HEK293T (cell line): ENCODE results near the gene DDX41.

Source experiments
- CTCF ChIA-PET: fragments of 350-600 bp; formaldehyde crosslinking; extraction: SDS; loops from one replicate; lab custom pipeline; 2021; ENCODE audit warnings: antibody characterized with exemption, inconsistent platforms; lab: Yijun Ruan, JAX
- POLR2A ChIA-PET: fragments of 350-600 bp; formaldehyde crosslinking; extraction: SDS; loops from one replicate; lab custom pipeline; 2020; ENCODE audit warnings: antibody characterized with exemption, inconsistent platforms; lab: Yijun Ruan, JAX
- DNase-seq: peaks from one replicate; pipeline ENCODE4 v3.0.0; 2012; ENCODE audit warnings: mixed read lengths; ENCODE audit errors: extremely low spot score
- ARNT ChIP-seq: fragments of 450-650 bp; IDR thresholded peaks from 2 replicates; pipeline ENCODE4 v1.6.1; 2017; ENCODE audit warnings: mild to moderate bottlenecking
- BHLHE40 ChIP-seq: fragments of 450-650 bp; IDR thresholded peaks from 2 replicates; pipeline ENCODE4 v1.6.1; 2016; ENCODE audit warnings: mild to moderate bottlenecking, moderate library complexity, borderline replicate concordance
- CTBP1 ChIP-seq: fragments of 450-650 bp; IDR thresholded peaks from 2 replicates; pipeline ENCODE4 v1.6.1; 2016; ENCODE audit warnings: borderline replicate concordance
- ELF4 ChIP-seq: fragments of 450-650 bp; IDR thresholded peaks from 2 replicates; pipeline ENCODE4 v1.6.1; 2017; ENCODE audit warnings: antibody characterized with exemption
- FOXA1 ChIP-seq: fragments of 450-650 bp; IDR thresholded peaks from 2 replicates; pipeline ENCODE4 v1.6.1; 2016; ENCODE audit warnings: mild to moderate bottlenecking
- FOXK2 ChIP-seq: fragments of 450-650 bp; IDR thresholded peaks from 2 replicates; pipeline ENCODE4 v1.6.1; 2016; ENCODE audit warnings: mild to moderate bottlenecking
- FOXM1 ChIP-seq: fragments of 450-650 bp; IDR thresholded peaks from 2 replicates; pipeline ENCODE4 v1.6.1; 2017; ENCODE audit warnings: mild to moderate bottlenecking, borderline replicate concordance
- HDGF ChIP-seq: fragments of 450-650 bp; IDR thresholded peaks from 2 replicates; pipeline ENCODE4 v1.6.1; 2017; ENCODE audit warnings: antibody characterized with exemption, borderline replicate concordance
- L3MBTL2 ChIP-seq: fragments of 450-650 bp; conservative IDR thresholded peaks from 2 replicates; pipeline ENCODE4 v1.6.1; 2016; ENCODE audit warnings: mild to moderate bottlenecking
- LEF1 ChIP-seq: fragments of 450-650 bp; IDR thresholded peaks from 2 replicates; pipeline ENCODE4 v1.6.1; 2017; ENCODE audit warnings: mild to moderate bottlenecking, borderline replicate concordance
- NFRKB ChIP-seq: fragments of 450-650 bp; IDR thresholded peaks from 2 replicates; pipeline ENCODE4 v1.6.1; 2016; ENCODE audit warnings: mild to moderate bottlenecking, moderate library complexity
- PKNOX1 ChIP-seq: fragments of 450-650 bp; IDR thresholded peaks from 2 replicates; pipeline ENCODE4 v1.6.1; 2016
- SP1 ChIP-seq: fragments of 450-650 bp; IDR thresholded peaks from 2 replicates; pipeline ENCODE4 v1.6.1; 2017
- SUZ12 ChIP-seq: fragments of 450-650 bp; IDR thresholded peaks from 2 replicates; pipeline ENCODE4 v1.6.1; 2016; ENCODE audit warnings: mild to moderate bottlenecking
- TARDBP ChIP-seq: fragments of 450-650 bp; IDR thresholded peaks from 2 replicates; pipeline ENCODE4 v1.6.1; 2016
- ZNF384 ChIP-seq: fragments of 450-650 bp; IDR thresholded peaks from 2 replicates; pipeline ENCODE4 v1.6.1; 2016

Gene DDX41

DNA sequence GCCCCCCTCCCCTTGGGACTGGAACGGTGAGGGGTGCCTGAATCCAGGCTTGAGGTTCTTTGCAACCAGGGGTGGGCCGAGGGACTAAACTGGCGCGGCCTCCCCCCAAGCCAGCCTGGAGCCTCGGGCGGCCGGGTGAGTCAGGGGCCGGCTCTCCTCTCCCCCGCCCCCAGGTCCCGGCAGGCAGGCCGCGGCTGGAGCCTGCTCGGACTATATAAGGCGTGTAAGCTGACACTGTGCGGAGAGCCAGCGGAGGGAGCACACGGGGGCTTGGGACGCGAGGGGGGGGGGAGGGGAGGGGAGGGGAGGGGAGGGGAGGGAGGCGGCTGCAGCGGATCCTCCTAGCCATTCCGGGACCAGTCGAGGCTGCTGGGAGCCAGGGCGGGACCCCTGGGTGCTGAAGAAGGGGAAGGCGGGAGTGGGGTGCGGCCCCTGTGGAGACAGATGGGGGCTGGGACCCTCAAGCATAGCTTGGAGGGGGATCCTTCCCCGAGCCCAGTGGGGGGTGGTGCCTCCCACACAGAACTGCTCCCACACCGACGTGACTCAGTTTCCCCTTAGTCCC lies 20.0 kb downstream of the DDX41 start:
- CTCF ChIA-PET: interaction anchor here (0.6 to 3.8 kb wide), 4 partner anchors 11 to 42 kb away, joined by 4 to 23 read pairs (median 6); no protein-coding TSS in a partner anchor
- DNase-seq: peak; percentile 91
- POLR2A ChIA-PET: interaction anchor here (0.6 to 3.7 kb wide), 15 partner anchors 14 to 184 kb away, joined by 3 to 21 read pairs (median 3); partner anchors contain the start of genes DDX41, GRK6 and TMED9
- TF ChIP-seq HDGF (peak; percentile 75; the same call in 1 of the 2 replicates), BHLHE40 (no peak)

DNA sequence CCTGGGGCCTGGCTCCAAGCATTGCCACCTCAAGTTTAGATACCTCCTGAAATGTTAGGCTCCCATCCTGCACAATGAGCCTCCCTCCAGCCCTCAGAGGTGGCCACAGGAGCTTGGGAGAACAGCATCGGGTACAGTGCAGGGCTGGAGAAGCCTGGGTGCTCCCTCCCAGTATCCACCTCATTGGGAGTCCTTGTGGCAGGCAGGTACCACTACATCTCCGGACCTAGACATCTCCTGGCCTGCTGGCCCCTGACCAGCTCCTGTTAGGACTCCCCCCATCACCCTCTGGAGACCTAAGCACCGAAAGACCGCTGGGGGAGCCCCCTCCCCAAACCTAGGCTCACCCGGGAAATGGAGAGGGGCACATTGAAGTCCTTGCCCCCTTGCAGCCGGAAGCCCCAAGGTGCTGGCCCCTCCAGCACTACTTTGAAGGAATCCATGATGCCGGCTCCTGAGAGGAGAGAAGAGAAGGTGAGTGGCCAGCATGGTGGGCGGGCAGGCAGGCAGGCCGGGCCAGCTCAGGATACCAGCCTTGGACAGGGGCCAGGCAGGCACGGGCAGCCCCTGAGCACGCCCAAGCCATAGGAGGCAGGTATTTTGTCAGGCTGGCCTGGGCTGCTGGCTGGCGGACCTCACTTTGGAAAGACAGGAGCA lies 20.6 kb downstream of the DDX41 start:
- DNase-seq: peak; percentile 60
- no peak for TF ChIP-seq FOXA1
- TF ChIP-seq L3MBTL2: no peak
- TF ChIP-seq ARNT: no peak
- TF ChIP-seq LEF1: no peak
- peak; percentile 20; the same call in 1 of the 2 replicates for TF ChIP-seq HDGF
- TF ChIP-seq FOXK2: no peak
- ChIA-PET CTCF (interaction anchor here (1.4 to 3.8 kb wide), 5 partner anchors 24 to 110 kb away, joined by 3 to 23 read pairs (median 6); no protein-coding TSS in a partner anchor), POLR2A (interaction anchor here (0.8 to 3.7 kb wide), 11 partner anchors 11 to 184 kb away, joined by 3 to 21 read pairs (median 4); partner anchors contain the start of genes DBN1, DDX41 and GRK6)

DNA sequence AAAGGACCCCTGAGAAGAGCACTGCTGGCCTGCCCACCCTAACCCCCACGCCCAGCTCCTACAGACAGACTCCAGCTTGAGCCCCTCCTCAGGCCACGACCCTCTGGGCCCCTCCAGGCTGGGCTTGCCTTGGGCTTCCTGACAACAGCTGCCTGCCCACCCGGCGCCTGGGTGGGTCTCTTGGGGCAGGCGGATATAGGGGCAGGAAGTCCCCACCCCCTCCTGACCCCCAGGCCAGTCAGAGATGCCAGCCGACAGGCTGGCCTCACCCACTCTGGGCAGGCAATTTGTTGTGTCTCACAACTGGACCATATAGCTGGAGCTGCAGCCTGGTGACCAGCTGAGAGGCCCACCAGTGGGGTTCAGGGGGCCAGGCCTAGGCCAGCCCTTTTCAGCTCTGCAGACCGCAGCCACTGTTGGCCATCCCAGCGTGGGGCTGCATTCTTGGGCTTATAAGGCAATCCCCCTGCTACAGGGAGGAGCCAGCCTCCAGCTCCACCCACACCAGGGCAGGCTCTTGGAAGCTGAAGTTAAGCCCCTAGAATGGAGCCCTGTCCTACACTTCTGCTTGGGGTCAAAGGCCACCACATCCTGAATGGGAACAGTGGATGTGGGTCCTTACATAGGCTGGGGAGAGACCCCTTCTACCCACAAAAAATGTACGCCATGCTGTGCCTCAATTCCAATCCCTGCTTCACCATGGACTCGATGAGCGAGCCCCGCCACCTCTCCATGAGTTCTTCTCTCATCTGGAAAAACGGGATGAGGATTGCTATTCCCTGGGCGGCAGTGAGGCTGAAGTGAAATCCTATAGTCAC lies 21.3 kb downstream of the DDX41 start:
- CTCF ChIA-PET: interaction anchor here (0.5 to 3.8 kb wide), 8 partner anchors 23 to 382 kb away, joined by 3 to 23 read pairs (median 4); no protein-coding TSS in a partner anchor
- no peak for TF ChIP-seq NFRKB
- TF ChIP-seq CTBP1: no peak
- TF ChIP-seq HDGF: 0 out of 2 replicates have a peak, but pooled peaks have one; percentile 67
- no peak for TF ChIP-seq LEF1
- TF ChIP-seq TARDBP: no peak
- no peak for TF ChIP-seq FOXM1
- POLR2A ChIA-PET: interaction anchor here (0.6 to 3.7 kb wide), 9 partner anchors 10 to 249 kb away, joined by 3 to 21 read pairs (median 4); partner anchors contain the start of genes DBN1, DDX41 and GRK6
- DNase-seq: peak; percentile 57

DNA sequence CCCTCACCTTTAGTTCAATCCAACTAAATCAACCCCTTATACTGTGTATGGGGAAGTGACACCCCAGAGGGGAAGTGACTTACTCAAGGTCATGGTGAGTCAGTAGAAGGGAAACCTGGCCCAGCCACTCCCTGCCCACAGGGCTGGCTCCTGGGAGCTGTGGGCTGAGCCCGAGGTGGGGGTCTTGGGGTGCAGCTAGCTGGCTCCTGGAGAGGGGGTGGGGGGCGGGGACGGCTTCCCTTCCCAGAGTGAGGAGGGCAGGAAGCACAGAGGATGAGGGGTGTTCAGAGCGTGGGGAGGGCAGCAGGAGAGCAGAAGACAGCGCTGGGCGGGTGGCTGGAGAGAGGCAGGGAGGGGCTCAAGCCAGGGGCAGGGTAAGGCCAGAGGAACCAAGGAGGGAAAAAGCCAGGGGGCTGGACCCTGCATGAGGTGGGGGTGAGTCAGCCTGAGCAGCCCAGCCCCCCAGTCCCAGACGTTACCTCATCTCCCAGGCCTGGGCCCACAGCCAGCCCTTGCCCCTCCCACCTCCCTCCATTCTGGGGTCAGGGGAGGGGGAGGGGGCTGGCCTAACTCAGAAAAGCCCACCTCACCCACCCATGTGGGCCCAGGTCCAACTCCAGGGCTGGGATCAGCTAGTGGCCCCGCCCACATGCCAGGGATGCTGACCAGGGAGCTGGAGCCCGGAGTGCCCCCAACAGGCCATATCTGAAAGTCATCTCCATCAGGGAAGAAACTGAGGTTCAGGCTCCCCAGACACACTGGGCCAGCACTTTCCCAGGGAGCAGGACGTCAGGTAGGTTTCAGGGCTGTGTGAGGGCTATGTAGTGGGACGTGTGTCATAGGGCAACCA lies 22.2 kb downstream of the DDX41 start:
- TF ChIP-seq PKNOX1: no peak
- TF ChIP-seq LEF1: no peak
- TF ChIP-seq NFRKB: no peak
- TF ChIP-seq ELF4: no peak
- no peak for DNase-seq
- POLR2A ChIA-PET: interaction anchor here (0.9 to 3.7 kb wide), 7 partner anchors 9 to 105 kb away, joined by 3 to 21 read pairs (median 4); partner anchors contain the start of genes B4GALT7, DDX41 and GRK6
- CTCF ChIA-PET: interaction anchor here (0.5 to 3.8 kb wide), 10 partner anchors 22 to 441 kb away, joined by 3 to 23 read pairs (median 4); no protein-coding TSS in a partner anchor

DNA sequence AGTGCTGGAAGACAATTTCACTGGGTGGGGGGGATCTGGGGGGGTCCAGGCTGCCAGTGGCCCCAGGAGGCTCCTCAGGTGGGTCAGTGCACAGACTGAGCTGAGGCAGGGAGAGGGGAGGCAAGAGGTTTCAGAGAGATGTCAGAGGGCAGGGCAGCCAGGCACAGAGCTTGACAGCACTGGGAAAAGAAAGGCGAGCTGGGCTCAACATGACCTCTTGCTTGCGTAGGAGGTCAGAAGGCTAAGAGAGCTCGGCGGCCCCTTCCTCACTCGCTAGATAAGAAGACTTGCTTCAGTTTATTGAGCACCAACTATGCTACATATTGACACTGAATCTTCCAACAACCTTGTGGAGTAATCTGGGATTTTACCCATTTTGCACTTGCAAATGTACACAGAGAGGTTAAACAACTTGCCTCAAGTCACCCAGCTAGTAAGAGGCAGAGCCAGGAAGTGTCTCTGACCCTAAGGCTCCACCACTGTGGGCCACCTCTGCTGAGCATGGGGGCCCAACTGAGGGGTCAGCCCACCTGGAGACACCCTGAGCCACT lies 22.9 kb downstream of the DDX41 start:
- ChIA-PET CTCF (interaction anchor here (0.6 to 1.4 kb wide), 4 partner anchors 36 to 123 kb away, joined by 3 to 5 read pairs (median 4); no protein-coding TSS in a partner anchor), POLR2A (interaction anchor here (0.9 to 2.2 kb wide), 4 partner anchors 15 to 106 kb away, joined by 3 to 9 read pairs (median 3); partner anchors contain the start of gene B4GALT7)
- TF ChIP-seq HDGF: no peak
- TF ChIP-seq SUZ12: no peak
- TF ChIP-seq FOXA1: no peak
- no peak for TF ChIP-seq ZNF384
- no peak for TF ChIP-seq BHLHE40
- no peak for DNase-seq

GRCh38 chr5:177492841-177493240 lies 23.9 kb downstream of the DDX41 start:
- POLR2A ChIA-PET: interaction anchor here (0.8 to 2.2 kb wide), 5 partner anchors 9 to 25 kb away, joined by 3 to 9 read pairs (median 3); partner anchors contain the start of gene DDX41
- CTCF ChIA-PET: interaction anchor here (0.6 to 1.4 kb wide), 6 partner anchors 8 to 663 kb away, joined by 3 to 6 read pairs (median 4); no protein-coding TSS in a partner anchor
- TF ChIP-seq HDGF: no peak
- TF ChIP-seq L3MBTL2: no peak
- TF ChIP-seq BHLHE40: no peak
- no peak for TF ChIP-seq LEF1
- TF ChIP-seq SUZ12: no peak
- TF ChIP-seq ELF4: no peak
- TF ChIP-seq TARDBP: no peak
- no peak for TF ChIP-seq SP1
- TF ChIP-seq FOXK2: no peak
- TF ChIP-seq ARNT: no peak
- TF ChIP-seq ZNF384: no peak
- TF ChIP-seq FOXA1: no peak
- no peak for TF ChIP-seq CTBP1
- no peak for TF ChIP-seq PKNOX1
- TF ChIP-seq FOXM1: no peak
- no peak for TF ChIP-seq NFRKB
- no peak for DNase-seq
